ENCODE results near the gene GALR3.
A peak's percentile ranks its signal among the peaks of the same experiment; 100 is the strongest.

Gene GALR3

DNA sequence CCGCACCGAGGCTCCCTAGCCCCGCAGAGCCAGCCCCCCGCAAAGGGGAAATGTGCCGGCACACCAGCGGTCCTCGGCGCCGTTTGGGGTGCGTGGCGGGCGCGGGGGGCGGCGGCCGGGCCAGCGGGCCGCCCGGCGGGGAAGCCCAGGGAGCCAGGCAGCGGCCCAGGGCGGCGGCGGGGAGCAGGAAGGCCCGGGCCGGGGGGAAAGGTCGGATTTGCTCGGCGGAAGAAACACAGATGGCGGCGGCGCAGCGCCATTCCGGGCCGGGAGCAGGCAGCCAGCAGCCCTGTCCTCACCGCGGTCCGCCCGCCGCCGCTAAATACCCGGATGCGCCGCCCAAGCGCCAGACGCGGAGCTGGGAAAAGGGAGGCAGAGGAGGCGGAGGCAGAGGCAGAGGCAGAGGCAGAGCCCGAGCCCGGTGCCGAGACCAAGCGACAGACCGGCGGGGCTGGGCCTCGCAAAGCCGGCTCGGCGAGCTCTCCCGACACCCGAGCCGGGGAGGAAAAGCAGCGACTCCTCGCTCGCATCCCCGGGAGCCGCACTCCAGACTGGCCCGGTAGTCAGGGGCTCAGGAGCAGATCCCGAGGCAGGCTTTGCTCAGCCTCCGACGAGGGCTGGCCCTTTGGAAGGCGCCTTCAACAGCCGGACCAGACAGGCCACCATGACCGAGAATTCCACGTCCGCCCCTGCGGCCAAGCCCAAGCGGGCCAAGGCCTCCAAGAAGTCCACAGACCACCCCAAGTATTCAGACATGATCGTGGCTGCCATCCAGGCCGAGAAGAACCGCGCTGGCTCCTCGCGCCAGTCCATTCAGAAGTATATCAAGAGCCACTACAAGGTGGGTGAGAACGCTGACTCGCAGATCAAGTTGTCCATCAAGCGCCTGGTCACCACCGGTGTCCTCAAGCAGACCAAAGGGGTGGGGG lies 18.0 kb upstream of the GALR3 start:
- Histone ChIP-seq H3K27ac (ENCODE audit: low read depth, low read length) (no peak overlapping the region), H3K79me2 (ENCODE audit: control insufficient read depth, insufficient read depth, low read length) (no peaks in the 10 kb centered on the region), H3K27me3 (ENCODE audit: insufficient read depth, low read length, poor library complexity) (peaks cover 30% of the 10 kb centered on the region), H2BK120ac (ENCODE audit: low read depth, low read length) (peak overlapping the region; percentile 54), H3K18ac (ENCODE audit: low read length) (peak overlapping the region; percentile 98), H3K23ac (ENCODE audit: low read length) (no peak overlapping the region), H3K4me3 (ENCODE audit: low read length) (peak overlapping the region; percentile 58), H3K4ac (ENCODE audit: low read depth, low read length) (peak overlapping the region; percentile 95), H4K8ac (ENCODE audit: low read depth, low read length) (no peak overlapping the region), H3K4me1 (ENCODE audit: control insufficient read depth, low read depth, low read length) (peaks cover 9% of the 10 kb centered on the region), H3K79me1 (ENCODE audit: low read length) (no peaks in the 10 kb centered on the region), H3K36me3 (ENCODE audit: control insufficient read depth, insufficient read depth, low read length) (no peaks in the 10 kb centered on the region), H3K56ac (ENCODE audit: low read length) (peak overlapping the region; percentile 94), H4K5ac (ENCODE audit: low read length) (no peak overlapping the region), H3K4me2 (ENCODE audit: low read length) (peak overlapping the region; percentile 84), H3K9ac (ENCODE audit: low read length) (peak overlapping the region; percentile 87), H2AK5ac (ENCODE audit: low read length) (no peak overlapping the region), H2BK15ac (replicated peaks; ENCODE audit: low read depth) (no peak overlapping the region), H2BK5ac (ENCODE audit: low read length) (no peak overlapping the region)
- no CpG with 5 or more reads among the region's 87 CpGs for WGBS (ENCODE audit: extremely low coverage, insufficient coverage, low lambda C conversion rate)
- peak; percentile 88 for DNase-seq

DNA sequence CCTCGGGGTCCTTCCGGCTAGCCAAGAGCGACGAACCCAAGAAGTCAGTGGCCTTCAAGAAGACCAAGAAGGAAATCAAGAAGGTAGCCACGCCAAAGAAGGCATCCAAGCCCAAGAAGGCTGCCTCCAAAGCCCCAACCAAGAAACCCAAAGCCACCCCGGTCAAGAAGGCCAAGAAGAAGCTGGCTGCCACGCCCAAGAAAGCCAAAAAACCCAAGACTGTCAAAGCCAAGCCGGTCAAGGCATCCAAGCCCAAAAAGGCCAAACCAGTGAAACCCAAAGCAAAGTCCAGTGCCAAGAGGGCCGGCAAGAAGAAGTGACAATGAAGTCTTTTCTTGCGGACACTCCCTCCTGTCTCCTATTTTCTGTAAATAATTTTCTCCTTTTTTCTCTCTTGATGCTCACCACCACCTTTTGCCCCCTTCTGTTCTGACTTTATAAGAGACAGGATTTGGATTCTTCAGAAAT lies 17.3 kb upstream of the GALR3 start:
- Histone ChIP-seq H3K4me1 (ENCODE audit: control insufficient read depth, low read depth, low read length) (peaks cover 9% of the 10 kb centered on the region), H3K79me1 (ENCODE audit: low read length) (no peaks in the 10 kb centered on the region), H3K23ac (ENCODE audit: low read length) (no peak overlapping the region), H3K4ac (ENCODE audit: low read depth, low read length) (no peak overlapping the region), H3K27me3 (ENCODE audit: insufficient read depth, low read length, poor library complexity) (peaks cover 30% of the 10 kb centered on the region), H3K79me2 (ENCODE audit: control insufficient read depth, insufficient read depth, low read length) (no peaks in the 10 kb centered on the region), H2BK5ac (ENCODE audit: low read length) (no peak overlapping the region), H3K36me3 (ENCODE audit: control insufficient read depth, insufficient read depth, low read length) (no peaks in the 10 kb centered on the region), H2BK120ac (ENCODE audit: low read depth, low read length) (no peak overlapping the region), H2AK5ac (ENCODE audit: low read length) (no peak overlapping the region), H4K8ac (ENCODE audit: low read depth, low read length) (no peak overlapping the region), H3K4me3 (ENCODE audit: low read length) (peak overlapping the region; percentile 12), H3K18ac (ENCODE audit: low read length) (no peak overlapping the region), H4K5ac (ENCODE audit: low read length) (no peak overlapping the region), H3K56ac (ENCODE audit: low read length) (peak overlapping the region; percentile 94), H3K27ac (ENCODE audit: low read depth, low read length) (no peak overlapping the region), H3K9ac (ENCODE audit: low read length) (peak overlapping the region; percentile 87), H3K4me2 (ENCODE audit: low read length) (peak overlapping the region; percentile 84), H2BK15ac (replicated peaks; ENCODE audit: low read depth) (no peak overlapping the region)
- no peak for DNase-seq
- WGBS (ENCODE audit: extremely low coverage, insufficient coverage, low lambda C conversion rate): no CpG with 5 or more reads among the region's 10 CpGs

DNA sequence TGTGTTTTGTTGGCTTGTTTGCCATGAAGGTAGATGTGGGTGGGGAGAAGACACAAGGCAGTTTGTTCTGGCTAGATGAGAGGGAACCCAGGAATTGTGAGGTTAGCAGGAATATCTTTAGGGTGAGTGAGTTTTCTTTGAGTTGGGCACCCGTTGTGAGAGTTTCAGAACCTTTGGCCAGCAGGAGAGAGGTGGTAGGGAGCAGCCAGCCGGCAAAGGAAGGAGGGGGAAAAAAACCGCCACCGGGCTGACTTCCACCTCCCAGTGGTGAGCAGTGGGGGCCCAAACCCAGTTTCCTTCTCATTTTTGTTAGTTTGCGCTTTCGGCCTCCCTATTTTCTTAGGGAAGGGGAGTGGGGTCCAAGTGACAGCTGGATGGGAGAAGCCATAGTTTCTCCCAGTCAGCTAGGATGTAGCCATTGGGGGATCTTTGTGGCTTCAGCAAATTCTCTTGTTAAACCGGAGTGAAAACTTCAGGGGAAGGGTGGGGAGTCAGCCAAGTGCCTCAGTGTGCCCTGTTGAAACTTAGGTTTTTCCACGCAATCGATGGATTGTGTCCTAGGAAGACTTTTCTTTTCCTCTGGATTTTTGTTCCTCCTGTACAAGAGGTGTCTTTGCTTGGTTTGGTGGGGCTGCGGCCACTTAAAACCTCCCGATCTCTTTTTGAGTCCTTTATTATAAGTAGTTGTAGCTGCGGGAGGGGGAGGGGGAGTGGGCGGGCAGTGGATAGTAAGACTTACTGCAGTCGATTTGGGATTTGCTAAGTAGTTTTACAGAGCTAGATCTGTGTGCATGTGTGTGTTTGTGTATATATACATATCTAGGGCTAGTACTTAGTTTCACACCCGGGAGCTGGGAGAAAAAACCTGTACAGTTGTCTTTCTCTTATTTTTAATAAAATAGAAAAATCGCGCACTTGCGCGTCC lies 16.5 kb upstream of the GALR3 start:
- Histone ChIP-seq H4K8ac (ENCODE audit: low read depth, low read length) (no peak overlapping the region), H3K18ac (ENCODE audit: low read length) (no peak overlapping the region), H3K4ac (ENCODE audit: low read depth, low read length) (no peak overlapping the region), H3K23ac (ENCODE audit: low read length) (peak overlapping the region; percentile 16), H2BK120ac (ENCODE audit: low read depth, low read length) (no peak overlapping the region), H3K56ac (ENCODE audit: low read length) (peak overlapping the region; percentile 65), H3K4me3 (ENCODE audit: low read length) (peak overlapping the region; percentile 42), H3K27ac (ENCODE audit: low read depth, low read length) (no peak overlapping the region), H3K4me1 (ENCODE audit: control insufficient read depth, low read depth, low read length) (peaks cover 9% of the 10 kb centered on the region), H3K9ac (ENCODE audit: low read length) (peak overlapping the region; percentile 63), H3K27me3 (ENCODE audit: insufficient read depth, low read length, poor library complexity) (peaks cover 30% of the 10 kb centered on the region), H3K79me2 (ENCODE audit: control insufficient read depth, insufficient read depth, low read length) (no peaks in the 10 kb centered on the region), H3K36me3 (ENCODE audit: control insufficient read depth, insufficient read depth, low read length) (no peaks in the 10 kb centered on the region), H4K5ac (ENCODE audit: low read length) (no peak overlapping the region), H2BK15ac (replicated peaks; ENCODE audit: low read depth) (no peak overlapping the region), H2BK5ac (ENCODE audit: low read length) (no peak overlapping the region), H3K4me2 (ENCODE audit: low read length) (peak overlapping the region; percentile 64), H2AK5ac (ENCODE audit: low read length) (no peak overlapping the region), H3K79me1 (ENCODE audit: low read length) (no peaks in the 10 kb centered on the region)
- DNase-seq: peak; percentile 48
- no CpG with 5 or more reads among the region's 19 CpGs for WGBS (ENCODE audit: extremely low coverage, insufficient coverage, low lambda C conversion rate)

DNA sequence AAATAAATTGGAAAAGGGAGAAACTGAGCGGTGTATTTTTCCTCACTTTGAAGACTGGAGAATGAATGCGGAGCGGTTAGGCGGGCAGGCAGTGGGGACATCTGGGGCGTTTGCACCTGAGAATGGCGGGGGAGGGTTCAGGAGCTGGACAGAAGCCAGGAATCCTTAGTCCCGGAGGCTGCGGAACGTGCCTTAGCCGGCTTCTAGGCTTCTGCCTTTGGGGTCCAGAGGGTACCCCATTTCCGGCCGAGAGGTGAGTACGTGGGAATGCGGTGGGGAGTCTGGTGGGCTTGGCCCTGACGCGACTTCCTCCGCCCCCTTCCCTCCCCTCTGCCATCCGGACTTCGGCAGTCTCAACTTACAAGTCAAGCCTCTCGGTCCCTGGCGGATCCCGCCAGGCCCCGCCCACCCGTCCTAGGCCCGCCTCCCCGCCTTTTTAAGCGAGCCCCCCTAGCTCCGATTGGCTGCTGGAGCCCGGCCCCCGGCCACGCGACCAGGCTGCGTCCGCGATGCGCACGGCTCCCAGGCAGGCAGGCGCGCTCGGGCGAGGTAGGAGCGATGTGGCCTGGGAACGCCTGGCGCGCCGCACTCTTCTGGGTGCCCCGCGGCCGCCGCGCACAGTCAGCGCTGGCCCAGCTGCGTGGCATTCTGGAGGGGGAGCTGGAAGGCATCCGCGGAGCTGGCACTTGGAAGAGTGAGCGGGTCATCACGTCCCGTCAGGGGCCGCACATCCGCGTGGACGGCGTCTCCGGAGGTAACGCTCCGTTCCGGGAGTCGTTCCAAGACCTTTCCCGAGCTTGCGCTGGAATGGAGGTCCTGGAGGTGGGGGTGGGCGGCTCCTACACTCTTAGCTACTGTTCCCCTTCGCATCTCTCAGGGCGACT lies 15.5 kb upstream of the GALR3 start, which contains the start of gene GCAT:
GCAT (plus strand) TSS at position 525 of the 884 bp plus-strand sequence; CDS start at position 559, 34 bp downstream.
- Histone ChIP-seq H2BK120ac (ENCODE audit: low read depth, low read length) (no peak within 1 kb of the TSS), H3K27ac (ENCODE audit: low read depth, low read length) (no peak within 1 kb of the TSS), H3K79me1 (ENCODE audit: low read length) (no peaks in the 10 kb centered on the region), H4K8ac (ENCODE audit: low read depth, low read length) (no peak within 1 kb of the TSS), H3K36me3 (ENCODE audit: control insufficient read depth, insufficient read depth, low read length) (no peaks in the 10 kb centered on the region), H3K79me2 (ENCODE audit: control insufficient read depth, insufficient read depth, low read length) (no peaks in the 10 kb centered on the region), H3K18ac (ENCODE audit: low read length) (peak within 1 kb of the TSS; percentile 20), H3K23ac (ENCODE audit: low read length) (no peak within 1 kb of the TSS), H3K4ac (ENCODE audit: low read depth, low read length) (no peak within 1 kb of the TSS), H3K56ac (ENCODE audit: low read length) (peak within 1 kb of the TSS; percentile 89), H3K27me3 (ENCODE audit: insufficient read depth, low read length, poor library complexity) (peaks cover 30% of the 10 kb centered on the region), H3K4me1 (ENCODE audit: control insufficient read depth, low read depth, low read length) (peaks cover 9% of the 10 kb centered on the region), H4K5ac (ENCODE audit: low read length) (no peak within 1 kb of the TSS), H3K4me3 (ENCODE audit: low read length) (peak within 1 kb of the TSS; percentile 59), H2BK5ac (ENCODE audit: low read length) (no peak within 1 kb of the TSS), H3K4me2 (ENCODE audit: low read length) (peak within 1 kb of the TSS; percentile 99), H2BK15ac (replicated peaks; ENCODE audit: low read depth) (no peak within 1 kb of the TSS), H2AK5ac (ENCODE audit: low read length) (no peak within 1 kb of the TSS), H3K9ac (ENCODE audit: low read length) (peak within 1 kb of the TSS; percentile 90)
- DNase-seq: peak; percentile 98
- WGBS (ENCODE audit: extremely low coverage, insufficient coverage, low lambda C conversion rate): no CpG with 5 or more reads among the region's 73 CpGs

DNA sequence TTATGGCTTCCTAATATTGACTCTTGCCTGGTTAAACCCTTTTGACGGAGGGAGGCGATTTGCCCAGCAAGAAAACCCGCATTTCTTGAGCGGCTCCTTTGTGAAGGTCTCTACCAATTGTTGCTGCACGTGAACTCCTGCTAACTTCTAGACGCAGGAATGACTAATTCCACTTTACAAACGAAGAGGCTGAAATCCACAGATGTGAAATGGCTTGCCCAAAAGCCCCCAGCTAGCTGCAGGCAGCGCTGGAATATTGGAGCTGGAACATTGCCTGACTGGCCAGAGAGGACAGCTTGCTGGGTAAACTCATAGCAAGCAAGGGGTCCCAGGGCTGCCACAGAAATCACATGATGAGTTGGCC lies 14.9 kb upstream of the GALR3 start:
- peak overlapping the region; percentile 99 for H3K4me2 ChIP-seq (ENCODE audit: low read length)
- H3K36me3 ChIP-seq (ENCODE audit: control insufficient read depth, insufficient read depth, low read length): no peaks in the 10 kb centered on the region
- no CpG with 5 or more reads among the region's 8 CpGs for WGBS (ENCODE audit: extremely low coverage, insufficient coverage, low lambda C conversion rate)
- H3K4me1 ChIP-seq (ENCODE audit: control insufficient read depth, low read depth, low read length): peaks cover 5% of the 10 kb centered on the region
- H2BK120ac ChIP-seq (ENCODE audit: low read depth, low read length): no peak overlapping the region
- H3K79me2 ChIP-seq (ENCODE audit: control insufficient read depth, insufficient read depth, low read length): no peaks in the 10 kb centered on the region
- no peak overlapping the region for H2BK5ac ChIP-seq (ENCODE audit: low read length)
- no peak overlapping the region for H3K4ac ChIP-seq (ENCODE audit: low read depth, low read length)
- H3K27me3 ChIP-seq (ENCODE audit: insufficient read depth, low read length, poor library complexity): peaks cover 25% of the 10 kb centered on the region
- H3K4me3 ChIP-seq (ENCODE audit: low read length): peak overlapping the region; percentile 59
- H3K56ac ChIP-seq (ENCODE audit: low read length): peak overlapping the region; percentile 89
- no peaks in the 10 kb centered on the region for H3K79me1 ChIP-seq (ENCODE audit: low read length)
- no peak overlapping the region for H4K5ac ChIP-seq (ENCODE audit: low read length)
- H2BK15ac ChIP-seq (replicated peaks; ENCODE audit: low read depth): no peak overlapping the region
- no peak overlapping the region for H2AK5ac ChIP-seq (ENCODE audit: low read length)
- H4K8ac ChIP-seq (ENCODE audit: low read depth, low read length): no peak overlapping the region
- H3K9ac ChIP-seq (ENCODE audit: low read length): peak overlapping the region; percentile 90
- H3K18ac ChIP-seq (ENCODE audit: low read length): no peak overlapping the region
- H3K27ac ChIP-seq (ENCODE audit: low read depth, low read length): no peak overlapping the region
- DNase-seq: no peak
- no peak overlapping the region for H3K23ac ChIP-seq (ENCODE audit: low read length)
